T-helper 1 cell treated with Interleukin-12 subunit alpha and Interleukin-12 subunit beta and Interleukin-4 antibody, amounts not matched to agents 30 μg/mL and 1 μg/mL, for 36 hours (primary cell): ENCODE results near the gene CDKN2D.
"Not testable (repeated sequence)": the region's sequence is repeated elsewhere in the genome, so short reads cannot be mapped to it uniquely, and the experiment has no call there.

Experiments used
- H3K27ac Mint-ChIP-seq: one replicate; pipeline ENCODE4 v1.8.0; 2021; ENCODE audit warnings: mild to moderate bottlenecking, mixed read lengths
- H3K27me3 Mint-ChIP-seq: one replicate; pipeline ENCODE4 v1.8.0; 2021; ENCODE audit warnings: low read depth, mixed read lengths
- H3K36me3 Mint-ChIP-seq: one replicate; pipeline ENCODE4 v1.8.0; 2021; ENCODE audit warnings: low read depth, mixed read lengths
- H3K4me1 Mint-ChIP-seq: one replicate; pipeline ENCODE4 v1.8.0; 2021; ENCODE audit warnings: low read depth, mixed read lengths
- H3K4me3 Mint-ChIP-seq: one replicate; pipeline ENCODE4 v1.8.0; 2021; ENCODE audit warnings: mild to moderate bottlenecking, moderate library complexity, mixed read lengths
- H3K9me3 Mint-ChIP-seq: one replicate; pipeline ENCODE4 v1.8.0; 2021; ENCODE audit warnings: mixed read lengths

The CDKN2D gene

DNA sequence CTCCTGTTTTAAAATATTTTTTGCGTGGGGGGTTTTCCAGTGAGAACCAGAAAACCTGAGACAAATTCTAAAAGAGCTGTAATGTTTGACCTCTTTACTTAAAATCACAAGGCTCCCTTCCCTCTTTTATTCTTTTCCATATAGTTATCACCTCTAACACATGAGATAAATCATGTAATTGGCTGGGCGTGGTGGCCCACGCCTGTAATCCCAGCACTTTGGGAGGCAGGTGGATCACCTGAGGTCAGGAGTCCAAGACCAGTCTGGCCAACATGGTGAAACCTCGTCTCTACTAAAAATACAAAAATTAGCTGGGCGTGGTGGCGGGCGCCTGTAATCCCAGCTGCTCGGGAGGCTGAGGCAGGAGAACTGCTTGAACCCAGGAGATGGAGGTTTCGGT is 17.8 kb downstream of the CDKN2D start:
- H3K4me1 Mint-ChIP-seq: peaks cover 34% of the 10 kb centered on the region
- not testable (repeated sequence) for H3K27ac Mint-ChIP-seq, H3K27me3 Mint-ChIP-seq, H3K9me3 Mint-ChIP-seq, H3K4me3 Mint-ChIP-seq
- H3K36me3 Mint-ChIP-seq: peaks cover 31% of the 10 kb centered on the region

DNA sequence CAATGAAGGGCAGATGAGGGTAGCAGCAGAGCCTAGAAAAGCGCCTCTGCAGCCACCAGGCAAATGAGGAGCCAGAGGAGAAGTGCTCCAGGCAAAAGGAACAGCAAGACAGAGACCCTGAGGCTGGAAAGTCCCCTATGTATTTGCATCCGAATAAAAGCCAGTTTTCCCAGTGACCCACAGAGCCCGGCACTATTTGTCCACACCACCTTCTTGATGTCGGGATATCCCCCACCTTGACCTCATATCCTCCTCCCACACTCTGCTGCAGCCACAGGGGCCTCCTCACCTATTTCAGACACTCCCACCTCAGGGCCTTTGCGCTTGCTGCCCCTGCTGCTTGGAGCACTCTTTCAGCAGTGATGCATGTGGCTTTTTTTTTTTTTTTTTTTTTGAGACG is 18.4 kb downstream of the CDKN2D start:
- Mint-ChIP-seq H3K9me3 (no peaks in the 10 kb centered on the region), H3K27me3 (no peaks in the 10 kb centered on the region), H3K36me3 (peaks cover 28% of the 10 kb centered on the region), H3K4me3 (no peak overlapping the region), H3K4me1 (peaks cover 31% of the 10 kb centered on the region), H3K27ac (no peak overlapping the region)

DNA sequence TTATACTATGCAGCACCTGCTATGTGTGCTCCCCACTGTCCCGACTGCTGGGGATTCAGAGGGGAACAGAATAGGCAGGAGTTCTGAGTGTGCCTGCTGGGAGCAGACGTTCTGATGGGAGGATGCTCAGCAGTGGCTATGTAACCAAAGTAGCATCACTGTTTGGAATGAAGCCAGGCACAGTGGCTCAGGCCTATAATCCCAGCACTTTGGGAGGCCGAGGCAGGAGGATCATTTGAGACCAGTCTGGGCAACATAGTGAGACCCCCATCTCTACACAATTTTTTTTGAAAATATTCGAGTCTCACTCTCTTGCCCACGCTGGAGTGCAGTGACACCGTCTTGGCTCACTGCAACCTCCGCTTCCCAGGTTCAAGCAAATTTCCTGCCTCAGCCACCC is 19.0 kb downstream of the CDKN2D start:
- H3K27me3 Mint-ChIP-seq: no peaks in the 10 kb centered on the region
- no peaks in the 10 kb centered on the region for H3K9me3 Mint-ChIP-seq
- H3K4me3 Mint-ChIP-seq: no peak overlapping the region
- H3K4me1 Mint-ChIP-seq: peaks cover 32% of the 10 kb centered on the region
- H3K27ac Mint-ChIP-seq: no peak overlapping the region
- peaks cover 28% of the 10 kb centered on the region for H3K36me3 Mint-ChIP-seq

DNA sequence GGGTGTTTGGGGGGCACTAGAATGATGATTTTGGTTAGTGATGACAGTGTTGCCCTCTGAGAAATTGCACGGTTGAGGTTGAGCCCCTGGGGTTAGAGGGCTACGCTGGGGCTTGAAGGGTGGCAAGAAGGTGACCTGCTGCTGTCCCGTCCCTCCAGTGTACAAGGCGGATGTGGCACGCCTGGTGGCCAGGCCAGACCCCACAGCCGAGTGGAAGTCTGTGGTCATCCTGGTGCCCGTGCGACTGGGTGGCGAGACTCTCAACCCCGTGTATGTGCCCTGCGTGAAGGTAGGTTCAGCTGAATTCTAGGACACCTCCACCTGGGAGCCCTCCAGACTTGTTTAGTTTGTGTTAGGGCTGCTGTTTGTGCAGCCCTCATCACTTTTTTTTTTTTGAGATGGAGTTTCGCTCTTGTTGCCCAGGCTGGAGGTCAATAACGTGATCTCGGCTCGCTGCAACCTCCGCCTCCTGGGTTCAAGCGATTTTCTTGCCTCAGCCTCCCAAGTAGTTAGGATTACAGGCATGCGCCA is 20.0 kb downstream of the CDKN2D start:
- Mint-ChIP-seq H3K9me3 (no peaks in the 10 kb centered on the region), H3K27ac (no peak overlapping the region)

DNA sequence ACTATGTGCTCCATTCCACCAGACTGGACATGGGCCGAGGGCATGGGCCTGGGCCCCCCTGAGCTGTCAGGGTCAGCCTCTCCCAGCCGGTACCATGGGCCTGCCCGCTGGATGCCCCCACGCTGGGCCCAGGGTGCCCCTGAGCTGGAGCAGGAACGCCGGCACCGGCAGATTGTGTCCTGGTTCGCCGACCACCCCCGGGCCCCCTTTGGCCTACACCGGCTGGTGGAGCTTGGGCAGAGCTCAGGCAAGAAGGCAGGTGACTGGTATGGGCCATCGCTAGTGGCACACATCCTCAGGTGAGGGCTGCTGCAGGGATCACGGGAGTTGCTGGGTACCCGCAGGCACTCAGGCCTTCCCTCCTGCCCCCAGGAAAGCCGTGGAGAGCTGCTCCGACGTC is 22.0 kb downstream of the CDKN2D start:
- peaks cover 7% of the 10 kb centered on the region for H3K36me3 Mint-ChIP-seq
- no peak overlapping the region for H3K27ac Mint-ChIP-seq
- H3K9me3 Mint-ChIP-seq: no peaks in the 10 kb centered on the region
- H3K4me1 Mint-ChIP-seq: peaks cover 8% of the 10 kb centered on the region
- no peaks in the 10 kb centered on the region for H3K27me3 Mint-ChIP-seq
- H3K4me3 Mint-ChIP-seq: no peak overlapping the region

More for the DNA sequence above, 20.0 kb downstream of the CDKN2D start:
- peaks cover 23% of the 10 kb centered on the region for H3K4me1 Mint-ChIP-seq
- no peak overlapping the region for H3K4me3 Mint-ChIP-seq
- H3K36me3 Mint-ChIP-seq: peaks cover 20% of the 10 kb centered on the region
- H3K27me3 Mint-ChIP-seq: no peaks in the 10 kb centered on the region

DNA sequence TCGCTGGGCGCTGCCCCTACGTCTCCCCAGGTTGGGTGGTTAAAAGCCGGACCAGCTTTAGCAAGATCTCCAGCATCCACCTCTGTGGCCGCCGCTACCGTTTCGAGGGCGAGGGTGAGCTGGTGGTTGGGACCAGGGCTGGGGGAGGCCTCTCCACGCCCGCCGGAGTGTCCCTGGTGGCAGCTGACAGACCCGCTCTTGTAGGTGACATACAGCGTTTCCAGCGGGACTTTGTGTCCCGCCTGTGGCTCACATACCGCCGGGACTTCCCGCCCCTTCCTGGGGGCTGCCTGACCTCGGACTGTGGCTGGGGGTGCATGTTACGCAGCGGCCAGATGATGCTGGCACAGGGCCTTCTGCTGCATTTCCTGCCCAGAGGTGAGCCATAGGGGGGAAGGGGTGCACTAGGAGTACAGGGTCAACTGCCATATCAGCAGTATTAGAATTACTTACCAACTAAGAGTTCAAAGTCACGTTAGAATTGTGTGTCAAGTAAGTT is 24.0 kb downstream of the CDKN2D start:
- H3K4me1 Mint-ChIP-seq: peaks cover 8% of the 10 kb centered on the region
- H3K4me3 Mint-ChIP-seq: peak overlapping the region; percentile 89
- peaks cover 3% of the 10 kb centered on the region for H3K36me3 Mint-ChIP-seq
- peaks cover 11% of the 10 kb centered on the region for H3K27me3 Mint-ChIP-seq
- H3K27ac Mint-ChIP-seq: peak overlapping the region; percentile 80
- H3K9me3 Mint-ChIP-seq: no peaks in the 10 kb centered on the region

DNA sequence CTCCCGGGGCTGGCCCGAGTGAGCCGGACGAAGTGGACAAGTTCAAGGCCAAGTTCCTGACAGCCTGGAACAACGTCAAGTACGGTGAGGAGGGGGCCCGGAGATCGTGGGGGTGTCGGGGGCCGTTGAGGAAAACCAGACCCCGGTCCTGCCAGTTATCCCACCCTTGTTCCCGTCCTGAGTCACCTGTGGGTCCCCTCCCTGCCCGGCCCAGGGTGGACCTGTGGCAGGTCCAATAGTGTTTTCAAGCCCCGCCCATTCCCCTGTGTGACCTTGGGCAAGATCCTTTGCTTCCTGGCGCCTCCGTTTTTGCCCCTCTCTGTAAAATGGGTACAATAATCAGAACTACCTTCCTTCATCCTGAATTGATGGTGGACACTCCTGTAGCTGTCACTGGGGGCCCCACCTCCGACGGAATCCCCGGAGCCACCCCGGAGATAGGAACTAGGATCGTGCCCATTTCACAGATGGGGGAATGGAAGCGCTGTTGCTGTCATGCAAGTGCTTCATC is 24.5 kb downstream of the CDKN2D start:
- Mint-ChIP-seq H3K36me3 (peaks cover 3% of the 10 kb centered on the region), H3K4me1 (peaks cover 8% of the 10 kb centered on the region), H3K9me3 (no peaks in the 10 kb centered on the region), H3K27ac (peak overlapping the region; percentile 80), H3K4me3 (peak overlapping the region; percentile 89), H3K27me3 (peaks cover 13% of the 10 kb centered on the region)

DNA sequence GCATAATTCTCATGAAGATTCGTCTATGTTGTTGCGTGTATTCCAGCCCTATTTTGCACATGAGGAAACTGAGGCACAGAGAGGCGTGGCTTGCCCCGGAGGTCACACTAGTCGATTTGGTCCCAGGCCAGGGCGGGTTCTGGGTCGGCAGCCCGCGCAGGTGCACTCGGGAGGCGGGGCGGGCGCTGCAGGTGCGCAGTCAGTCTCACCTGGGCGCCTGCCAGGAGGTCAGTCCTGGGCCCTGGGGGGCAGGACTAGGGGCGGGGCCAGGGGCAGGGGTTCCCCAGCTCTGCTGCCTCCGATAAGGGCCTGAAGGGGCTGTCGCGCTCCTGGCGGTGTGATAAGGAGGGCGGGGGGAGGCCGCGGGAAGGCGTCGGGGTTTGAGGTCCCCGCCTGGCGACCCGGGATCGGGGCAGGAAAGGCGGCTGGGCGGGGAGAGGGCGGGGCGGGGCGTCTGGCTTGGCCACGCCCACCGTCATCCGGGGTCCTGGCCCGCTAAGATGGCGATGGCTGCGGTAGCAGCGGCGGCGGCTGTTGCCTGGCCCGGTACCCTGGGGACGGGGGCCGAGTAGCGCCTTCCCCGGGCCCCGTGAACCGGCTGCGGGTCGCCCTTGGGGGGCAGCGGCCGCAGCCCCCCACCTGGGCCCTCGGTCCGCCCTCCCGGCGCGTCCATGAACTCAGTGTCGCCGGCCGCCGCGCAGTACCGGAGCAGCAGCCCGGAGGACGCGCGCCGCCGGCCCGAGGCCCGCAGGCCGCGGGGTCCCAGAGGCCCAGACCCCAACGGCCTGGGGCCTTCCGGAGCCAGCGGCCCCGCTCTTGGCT is 25.1 kb downstream of the CDKN2D start, which contains the start of gene ATG4D:
Gene ATG4D, plus strand, starts transcription at position 485 of the 822 bp plus-strand sequence. Its CDS starts 187 bp downstream, at position 672.
- Mint-ChIP-seq H3K9me3 (no peaks in the 10 kb centered on the region), H3K27me3 (peaks cover 20% of the 10 kb centered on the region), H3K36me3 (peaks cover 3% of the 10 kb centered on the region)

DNA sequence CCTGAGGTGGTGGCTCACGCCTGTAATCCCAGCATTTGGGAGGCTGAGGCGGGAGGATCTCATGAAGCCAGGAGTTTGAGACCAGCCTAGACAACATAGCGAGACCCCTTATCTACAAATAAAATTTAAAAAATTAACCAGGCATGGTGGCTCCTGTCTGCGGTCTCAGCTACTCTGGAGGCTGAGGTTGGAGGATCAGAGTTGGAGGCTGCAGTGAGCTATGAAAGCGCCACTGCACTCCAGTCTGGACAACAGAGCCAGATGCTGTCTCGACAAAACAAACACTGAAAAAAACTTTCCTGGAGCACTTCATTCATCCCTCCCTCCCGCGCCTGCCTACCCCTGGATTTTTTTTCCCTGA is 25.7 kb downstream of the CDKN2D start:
- Mint-ChIP-seq H3K4me1 (peaks cover 10% of the 10 kb centered on the region), H3K27ac (peak overlapping the region; percentile 71), H3K36me3 (peaks cover 3% of the 10 kb centered on the region), H3K27me3 (peaks cover 26% of the 10 kb centered on the region), H3K9me3 (no peaks in the 10 kb centered on the region), H3K4me3 (peak overlapping the region; percentile 75)

More for the DNA sequence above, 25.1 kb downstream of the CDKN2D start, which contains the start of gene ATG4D:
- Mint-ChIP-seq H3K27ac (peak within 1 kb of the TSS; percentile 80), H3K4me1 (peaks cover 10% of the 10 kb centered on the region), H3K4me3 (peak within 1 kb of the TSS; percentile 89)

DNA sequence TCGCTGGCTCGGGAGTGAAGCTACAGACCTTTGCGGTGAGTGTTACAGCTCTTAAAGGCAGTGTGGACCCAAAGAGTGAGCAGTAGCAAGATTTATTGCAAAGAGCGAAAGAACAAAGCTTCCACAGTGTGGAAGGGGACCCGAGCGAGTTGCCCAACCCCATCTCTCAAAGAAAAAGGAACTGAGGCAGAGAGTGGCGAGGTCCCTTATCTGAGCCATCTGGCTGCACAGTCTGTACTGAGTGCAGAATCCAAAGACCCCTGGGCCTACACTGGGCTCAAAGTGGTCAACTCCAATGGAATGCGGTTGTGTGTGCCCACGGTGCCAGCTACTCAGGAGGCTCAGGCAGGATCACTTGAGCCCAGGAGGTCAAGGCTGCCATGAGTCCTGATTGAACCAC is 29.8 kb downstream of the CDKN2D start:
- H3K27ac Mint-ChIP-seq, H3K9me3 Mint-ChIP-seq, H3K4me1 Mint-ChIP-seq, H3K36me3 Mint-ChIP-seq, H3K4me3 Mint-ChIP-seq: not testable (repeated sequence)
- peaks cover 47% of the 10 kb centered on the region for H3K27me3 Mint-ChIP-seq

DNA sequence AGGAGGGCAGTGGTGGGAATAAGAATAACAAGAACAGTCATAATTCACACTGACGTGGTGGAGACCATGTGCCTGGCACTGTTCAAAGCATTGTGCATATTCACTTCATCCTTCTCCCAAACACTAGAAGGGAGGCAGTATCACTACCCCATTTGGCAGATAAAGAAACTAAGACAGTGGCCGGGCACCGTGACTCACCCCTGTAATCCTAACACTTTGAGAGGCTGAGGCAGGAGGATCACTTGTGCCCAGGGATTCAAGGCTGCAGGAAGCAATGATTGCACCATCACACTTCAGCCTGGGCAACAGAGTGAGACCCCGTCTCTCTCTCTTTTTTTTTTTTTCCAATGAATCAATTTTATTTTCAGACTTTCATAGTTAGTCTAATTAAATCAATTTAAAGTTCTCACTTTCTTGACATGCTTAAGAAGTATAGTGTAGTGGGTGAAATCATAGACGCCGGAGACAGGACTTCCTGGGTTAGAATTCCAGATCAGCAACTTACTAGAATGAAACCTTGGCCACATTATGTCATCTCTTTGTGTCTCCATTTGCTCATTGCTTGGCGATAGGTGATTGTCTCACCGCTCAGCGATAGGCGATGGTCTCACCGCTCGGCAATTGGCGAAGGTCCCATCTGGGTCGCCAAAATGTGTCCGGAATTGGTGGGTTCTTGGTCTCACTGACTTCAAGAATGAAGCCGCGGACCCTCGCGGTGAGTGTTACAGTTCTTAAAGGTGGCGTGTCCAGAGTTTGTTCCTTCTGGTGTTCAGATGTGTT is 30.4 kb downstream of the CDKN2D start:
- H3K27ac Mint-ChIP-seq: no peak overlapping the region
- no peaks in the 10 kb centered on the region for H3K9me3 Mint-ChIP-seq
- peaks cover 53% of the 10 kb centered on the region for H3K27me3 Mint-ChIP-seq
- no peak overlapping the region for H3K4me3 Mint-ChIP-seq
- peaks cover 5% of the 10 kb centered on the region for H3K4me1 Mint-ChIP-seq
- H3K36me3 Mint-ChIP-seq: no peaks in the 10 kb centered on the region

DNA sequence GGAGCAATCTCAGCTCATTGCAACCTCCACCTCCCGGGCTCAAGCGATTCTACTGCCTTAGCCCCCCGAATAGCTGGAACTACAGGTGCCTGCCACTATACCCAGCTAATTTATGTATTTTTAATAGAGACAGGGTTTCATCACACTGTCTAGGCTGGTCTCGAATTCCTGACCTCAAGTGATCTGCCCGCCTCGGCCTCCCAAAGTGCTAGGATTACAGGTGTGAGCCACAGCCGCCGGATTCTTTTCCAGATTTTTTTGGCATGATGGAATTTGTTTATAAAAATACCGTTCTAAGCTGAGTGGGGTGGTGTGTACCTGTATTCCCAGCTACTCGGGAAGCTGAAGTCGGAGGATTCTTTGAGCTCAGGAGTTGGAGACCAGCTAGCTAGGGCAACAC is 31.1 kb downstream of the CDKN2D start:
- Mint-ChIP-seq H3K9me3 (no peaks in the 10 kb centered on the region), H3K27me3 (peaks cover 53% of the 10 kb centered on the region), H3K27ac (no peak overlapping the region), H3K36me3 (no peaks in the 10 kb centered on the region), H3K4me1 (peaks cover 1% of the 10 kb centered on the region), H3K4me3 (no peak overlapping the region)

DNA sequence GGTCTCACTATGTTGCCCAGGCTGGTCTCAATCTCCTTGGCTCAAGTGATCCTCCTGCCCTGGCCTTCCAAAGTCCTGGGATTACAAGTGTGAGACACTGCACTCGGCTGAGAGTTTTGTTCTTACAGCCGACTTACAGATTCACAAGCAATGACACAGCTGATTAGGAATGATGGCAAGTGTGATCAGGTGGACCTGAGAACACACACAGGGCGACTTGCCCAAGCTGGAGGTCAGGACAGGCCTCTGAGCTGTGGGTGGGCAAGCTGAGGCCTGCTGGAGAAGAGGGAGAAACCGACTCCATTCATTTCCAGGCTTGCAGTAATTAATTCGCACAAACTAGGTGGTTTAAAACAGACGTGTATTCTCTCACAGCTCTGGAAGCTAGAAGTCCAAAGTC is 33.2 kb downstream of the CDKN2D start:
- no peaks in the 10 kb centered on the region for H3K36me3 Mint-ChIP-seq
- H3K4me3 Mint-ChIP-seq: no peak overlapping the region
- peaks cover 1% of the 10 kb centered on the region for H3K4me1 Mint-ChIP-seq
- peaks cover 3% of the 10 kb centered on the region for H3K9me3 Mint-ChIP-seq
- H3K27me3 Mint-ChIP-seq: peaks cover 53% of the 10 kb centered on the region
- no peak overlapping the region for H3K27ac Mint-ChIP-seq

DNA sequence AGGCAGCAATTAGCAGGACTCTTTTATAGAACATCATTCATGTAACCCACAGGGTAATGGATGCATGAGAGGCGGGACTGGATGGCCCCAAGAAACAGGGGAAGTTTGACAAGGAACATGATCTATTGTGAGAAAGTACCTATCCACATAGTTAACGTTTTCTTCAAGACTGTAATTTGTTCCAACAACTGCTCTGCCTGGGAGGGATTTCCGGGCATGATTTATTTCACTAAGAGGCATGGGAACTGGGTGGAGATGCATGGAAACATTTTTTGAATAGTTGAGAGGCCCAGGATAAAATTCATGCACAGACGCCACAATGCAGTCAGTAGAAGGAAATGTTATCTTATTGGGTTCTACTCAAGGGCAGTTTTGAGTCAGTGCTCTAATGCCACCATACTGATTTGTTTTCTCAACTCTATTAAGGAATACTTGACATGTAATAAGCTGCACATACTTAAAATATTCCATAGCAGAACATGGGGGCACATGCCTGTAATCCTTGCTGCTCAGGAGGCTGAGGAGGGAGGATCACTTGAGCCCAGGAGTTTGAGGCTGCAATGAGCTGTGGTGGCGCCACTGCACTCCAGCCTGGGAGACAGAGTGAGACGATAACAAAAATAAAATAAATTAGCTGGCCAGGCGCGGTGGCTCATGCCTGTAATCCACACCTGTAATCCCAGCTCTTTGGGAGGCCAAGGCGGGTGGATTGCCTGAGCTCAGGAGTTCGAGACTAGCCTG is 35.0 kb downstream of the CDKN2D start:
- Mint-ChIP-seq H3K36me3 (no peaks in the 10 kb centered on the region), H3K9me3 (peaks cover 3% of the 10 kb centered on the region), H3K4me1 (peaks cover under 1% of the 10 kb centered on the region), H3K4me3 (no peak overlapping the region), H3K27me3 (peaks cover 38% of the 10 kb centered on the region), H3K27ac (no peak overlapping the region)
